NCI-H446 treated with DMSO at 0.1 percent for 48 hours (cell line): ENCODE results near the gene RAC2.

Experiments
- DNase-seq: peaks from one replicate; lab custom pipeline; 2025; lab: John Stamatoyannopoulos, UW

RAC2 gene

DNA sequence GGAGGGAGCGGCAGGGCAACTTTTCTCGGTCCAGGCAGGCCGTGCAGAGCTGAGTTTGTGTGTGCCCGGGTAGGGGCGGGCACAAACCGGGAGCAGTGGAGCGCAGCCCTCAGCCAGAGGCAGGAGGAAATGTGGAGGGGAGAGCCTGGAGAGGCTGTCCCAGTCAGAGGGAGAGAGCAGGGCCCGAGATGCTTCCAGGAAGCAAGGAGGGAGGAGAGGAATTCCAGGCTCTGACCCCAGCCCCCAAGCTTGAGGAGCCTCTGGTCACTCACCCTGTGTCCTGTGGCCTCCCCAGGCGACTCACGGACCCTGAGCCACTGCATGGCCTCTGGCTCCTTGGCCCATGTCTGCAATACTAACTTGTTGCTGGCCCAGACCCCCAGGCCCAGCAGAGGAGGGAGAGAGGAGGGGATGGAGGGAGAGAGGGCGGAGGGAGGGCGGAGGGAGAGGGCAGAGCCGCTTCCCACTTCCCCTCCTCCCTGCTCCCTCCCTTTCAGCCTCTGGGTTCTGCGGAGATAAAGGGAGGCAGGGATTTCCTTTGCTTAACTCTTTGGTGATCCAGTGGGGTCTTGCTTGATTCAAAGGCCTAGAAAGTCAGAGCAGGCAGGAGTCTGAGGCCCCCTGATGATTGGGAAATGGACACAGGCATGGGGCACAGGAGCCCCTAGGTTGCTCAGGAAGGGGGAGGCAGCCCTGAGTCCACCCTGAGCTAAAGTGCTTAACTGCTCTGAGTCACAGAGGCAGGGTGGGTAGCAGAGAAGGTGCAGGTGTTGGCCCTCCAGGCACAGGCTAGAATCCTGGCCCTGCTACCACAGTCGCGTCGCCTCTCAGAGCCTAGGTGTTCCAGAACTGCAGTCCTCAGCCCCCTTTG, 55.9 kb downstream of the RAC2 start, which contains the start of gene C1QTNF6:
TSS of gene C1QTNF6 (minus strand) at position 357 of the 871 bp plus-strand sequence. CDS start at position 323, 34 bp downstream.
- no peak for DNase-seq

DNA sequence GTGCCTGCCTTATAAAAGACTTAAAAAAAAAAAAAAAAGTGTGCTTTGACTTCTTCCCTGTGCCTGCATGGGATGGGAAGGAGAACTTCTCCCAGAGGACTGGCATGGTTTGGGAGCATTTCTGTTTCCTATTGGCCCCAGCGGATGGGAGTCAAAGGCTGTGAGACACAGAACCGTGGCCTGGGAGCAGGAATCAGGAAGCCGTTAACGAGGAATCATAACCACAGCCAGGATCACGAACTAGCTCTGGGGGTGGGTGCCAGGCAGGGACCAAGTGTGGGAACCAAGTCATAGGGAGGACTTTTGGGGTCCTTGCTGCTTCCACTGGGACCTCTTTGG, 56.5 kb downstream of the RAC2 start:
- no peak for DNase-seq

DNA sequence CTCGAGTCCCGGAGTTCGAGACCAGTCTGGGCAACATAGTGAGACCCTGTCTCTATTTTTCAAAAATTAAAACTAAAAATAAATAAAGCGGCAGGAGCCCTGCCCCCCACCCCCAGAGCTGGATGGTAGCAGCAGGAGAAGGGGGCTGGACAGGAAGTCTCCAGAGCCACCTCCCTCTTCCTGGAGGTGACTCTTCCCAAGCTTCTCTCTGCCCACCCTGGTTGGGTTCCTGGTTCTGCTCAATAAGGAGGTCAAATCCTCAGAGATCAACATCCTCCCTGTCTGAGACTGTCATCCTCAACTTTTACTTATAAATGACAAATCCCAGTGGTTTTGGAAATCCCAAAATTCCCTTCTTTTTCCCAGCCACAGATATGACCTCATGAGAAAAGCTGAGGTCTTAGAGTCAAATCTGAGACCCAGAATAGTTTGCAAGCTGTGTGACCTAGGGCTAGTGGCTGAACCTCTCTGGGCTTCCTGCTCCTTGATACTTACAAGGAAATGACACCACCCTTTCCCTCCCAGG, 57.0 kb downstream of the RAC2 start:
- no peak for DNase-seq

DNA sequence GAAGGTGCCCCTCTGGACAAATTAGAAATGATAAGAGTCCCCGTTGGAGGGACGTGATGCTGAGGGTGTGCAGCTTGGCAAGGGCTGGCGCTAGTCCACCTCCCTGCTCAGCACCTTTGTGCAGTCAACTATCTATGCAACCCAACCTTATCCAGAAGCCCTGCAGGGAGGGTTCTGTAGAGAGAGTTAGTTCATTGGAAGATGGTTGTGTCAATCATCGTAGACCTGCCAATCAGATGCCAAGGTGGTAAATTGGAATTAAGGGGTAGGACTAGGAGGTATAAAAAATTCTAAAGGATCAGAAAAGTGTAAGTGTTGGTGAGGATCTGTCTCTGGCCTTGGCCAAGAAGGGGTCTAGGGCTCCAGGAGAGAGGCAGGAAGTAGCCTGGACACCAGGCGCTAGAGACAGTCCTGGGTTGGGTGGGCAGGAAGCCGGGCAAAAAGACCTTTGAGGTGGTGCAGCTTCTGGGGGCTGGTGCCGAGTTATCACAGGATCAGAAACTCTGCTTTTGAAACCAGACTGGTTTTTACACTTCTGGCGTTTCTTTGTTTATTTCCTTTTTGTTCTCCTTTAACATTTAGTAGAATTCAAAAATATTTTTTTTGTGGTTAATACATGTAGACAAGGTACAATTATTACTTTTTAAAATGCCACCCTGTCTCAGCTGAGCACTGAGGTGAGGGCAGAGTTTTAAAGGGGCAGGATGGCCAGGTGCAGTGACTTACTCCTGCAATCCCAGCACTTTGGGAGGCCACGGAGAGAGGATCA, 57.7 kb downstream of the RAC2 start:
- DNase-seq: no peak

DNA sequence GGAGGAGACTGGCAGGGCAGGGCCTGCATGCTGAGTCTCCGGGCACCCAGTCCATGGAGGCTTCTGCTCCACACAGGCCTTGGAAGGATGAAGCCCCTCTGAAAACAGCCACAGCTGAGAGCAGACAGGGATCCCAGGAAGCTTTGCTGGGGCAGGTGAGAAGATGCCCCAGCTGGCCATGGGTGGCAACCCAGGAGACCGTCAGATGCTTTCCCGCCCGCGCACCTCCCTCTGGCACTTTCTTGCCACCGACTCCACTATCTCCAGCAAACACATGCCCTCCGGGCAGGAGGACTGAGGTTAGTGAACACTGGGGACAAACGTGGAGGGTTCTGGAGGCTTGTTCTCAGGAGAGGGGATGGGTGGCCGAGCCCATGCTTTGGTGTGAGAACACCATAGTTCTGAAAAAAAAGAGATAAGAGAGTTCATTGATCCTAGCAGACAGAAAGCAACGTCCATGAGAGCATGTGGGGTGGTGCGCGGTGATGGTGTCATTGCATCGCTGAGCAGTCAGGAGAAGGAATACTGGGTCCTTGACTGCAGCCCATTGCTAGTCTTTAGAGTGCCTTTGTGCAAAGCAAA, 58.3 kb downstream of the RAC2 start:
- no peak for DNase-seq

DNA sequence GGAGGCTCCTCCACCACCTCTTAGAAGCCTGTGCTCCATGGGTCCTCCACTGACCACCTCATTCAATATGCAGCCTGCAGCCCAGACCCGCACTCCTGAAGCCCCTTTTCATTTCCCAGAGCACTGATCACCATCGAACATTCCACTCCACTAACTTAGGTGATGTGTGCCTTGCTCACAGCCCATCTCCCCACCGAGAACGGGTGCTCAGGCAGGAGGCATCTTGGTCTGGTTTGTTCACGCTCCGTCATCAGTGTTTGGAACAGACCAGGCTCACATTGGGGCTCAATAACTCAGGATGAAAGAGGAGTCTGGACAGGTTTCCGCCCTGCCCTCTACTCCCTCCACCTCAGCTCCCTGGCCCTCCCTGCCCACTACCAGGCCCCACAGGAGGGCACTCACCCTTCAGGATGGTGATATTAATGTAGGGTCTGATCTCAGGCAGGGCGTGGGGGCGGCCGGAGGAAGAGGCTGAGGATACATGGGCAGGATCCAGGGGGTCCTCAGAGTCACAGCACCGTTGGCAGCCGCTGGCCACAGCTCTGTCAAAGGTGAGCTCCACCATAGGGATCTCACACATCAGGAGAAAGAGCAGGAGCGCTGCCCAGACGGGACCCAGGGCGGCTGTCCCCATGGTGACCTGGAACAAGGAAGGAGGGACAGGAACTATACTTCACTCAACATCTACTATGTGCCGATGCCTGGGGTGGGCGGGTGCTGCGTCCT, 59.1 kb downstream of the RAC2 start:
- DNase-seq: no peak

DNA sequence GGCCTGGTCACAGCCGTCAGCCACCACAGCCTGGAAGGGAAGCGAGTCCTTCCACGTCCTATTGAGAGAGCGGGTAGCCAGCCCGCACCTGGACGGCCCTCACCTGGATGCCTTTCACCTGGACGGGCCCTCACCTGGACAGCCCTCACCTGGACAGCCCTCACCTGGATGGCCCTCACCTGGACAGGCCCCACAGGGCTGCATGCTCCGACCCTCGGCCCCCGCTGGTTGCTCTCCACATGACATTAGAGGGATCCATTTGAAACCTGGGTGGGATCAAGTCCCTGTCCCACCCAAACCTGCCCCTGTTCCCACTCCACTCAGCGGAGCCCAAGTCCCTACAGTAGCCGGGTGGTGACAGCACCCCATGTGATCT, 59.7 kb downstream of the RAC2 start:
- DNase-seq: no peak

DNA sequence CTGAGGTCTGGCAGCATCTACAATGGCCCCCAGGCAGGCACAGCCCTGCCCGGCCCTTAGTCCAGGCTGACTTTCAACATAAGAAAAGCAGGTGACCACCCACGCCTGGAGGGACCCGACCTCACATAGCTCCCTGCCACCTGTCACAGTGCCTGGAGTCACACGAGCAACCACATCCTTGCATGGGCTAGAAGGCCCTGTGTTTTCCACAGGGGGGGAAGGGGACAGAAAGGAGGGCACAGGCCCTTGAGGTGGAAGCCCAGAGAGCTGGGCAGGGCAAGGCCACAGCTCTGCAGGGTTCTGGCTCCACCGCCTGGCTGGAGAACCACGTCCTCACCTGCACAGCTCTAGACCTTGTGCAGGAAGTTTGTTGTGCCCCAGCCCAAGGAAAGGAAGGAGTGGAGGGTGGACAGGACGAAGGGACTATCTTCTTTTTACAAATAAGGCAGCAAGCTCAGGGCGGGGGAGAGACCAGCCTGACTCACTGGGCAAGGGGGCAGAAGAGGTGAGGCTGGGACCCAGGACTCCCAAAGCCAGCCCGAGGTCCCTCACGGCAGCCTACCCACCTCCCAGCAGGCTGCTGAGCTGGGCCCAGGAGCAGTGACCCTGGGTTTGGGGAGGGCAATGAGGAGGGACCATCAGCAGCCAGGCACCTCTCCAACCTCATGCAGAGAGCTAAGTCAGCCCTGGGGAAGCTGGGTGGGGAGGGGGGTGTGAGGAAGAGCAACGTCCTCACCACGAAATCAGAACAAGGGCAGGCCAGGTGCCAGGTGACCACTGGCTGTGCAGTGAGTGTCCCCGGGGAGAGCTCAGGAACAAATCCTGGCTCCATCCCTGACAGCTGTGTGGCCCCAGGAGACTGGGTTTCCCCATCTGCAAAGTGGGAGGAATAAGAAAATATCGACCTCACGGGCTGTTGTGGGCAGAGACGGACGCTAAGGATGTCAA, 60.4 kb downstream of the RAC2 start:
- no peak for DNase-seq

DNA sequence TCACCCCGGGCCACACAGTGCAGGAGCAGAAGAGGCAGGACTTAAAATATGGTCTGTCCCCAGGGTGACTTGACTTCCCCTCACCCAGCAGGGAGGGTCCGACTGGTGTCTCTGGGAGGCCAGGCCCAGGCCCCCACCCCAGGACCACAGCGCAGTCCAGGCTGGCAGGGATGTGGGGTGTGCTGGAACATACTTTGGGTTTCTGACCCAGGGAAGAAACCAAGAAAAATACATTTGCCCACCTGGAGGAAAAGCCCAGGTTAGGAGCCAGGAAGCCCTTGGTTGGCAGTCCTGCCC, 61.2 kb downstream of the RAC2 start:
- no peak for DNase-seq

DNA sequence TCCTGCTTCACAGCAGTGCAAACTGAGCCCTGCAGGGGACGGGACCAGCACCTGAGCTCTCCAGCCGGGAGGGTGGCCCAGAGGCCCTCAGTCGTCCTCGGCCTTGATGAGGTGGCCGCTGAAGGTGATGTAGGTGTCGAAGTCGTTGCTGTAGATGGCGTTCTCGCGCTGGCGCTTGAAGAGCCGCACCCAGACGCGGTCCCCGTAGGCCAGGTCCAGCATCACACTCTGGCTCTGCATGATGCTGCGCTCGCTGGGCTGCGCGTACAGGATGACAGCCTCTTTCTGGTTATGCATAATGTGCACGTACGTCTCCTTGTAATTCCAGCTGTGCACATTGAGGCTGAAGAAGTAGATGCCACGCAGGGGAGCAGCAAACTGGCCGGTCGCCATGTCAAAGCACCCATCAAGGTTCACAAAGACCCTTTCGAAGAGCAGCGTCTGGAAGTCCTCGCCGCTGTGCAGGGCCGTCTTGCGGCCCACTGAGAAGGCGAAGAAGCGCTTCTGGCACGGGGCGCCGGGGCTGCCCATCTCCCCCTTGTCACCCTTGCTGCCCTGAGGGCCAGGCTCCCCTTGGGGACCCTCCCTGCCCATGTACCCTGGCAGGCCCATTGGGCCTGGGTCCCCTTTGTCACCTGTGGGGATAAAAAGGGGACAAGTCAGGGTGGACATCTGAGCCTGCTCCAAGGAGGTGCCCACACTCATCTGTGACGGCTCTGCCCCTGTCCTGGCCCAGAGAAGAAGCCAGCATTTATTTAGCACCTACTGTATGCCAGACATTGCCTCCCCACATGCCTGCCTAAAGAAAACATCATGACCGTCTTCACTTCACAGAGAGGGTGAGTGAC, 61.7 kb downstream of the RAC2 start:
- no peak for DNase-seq

DNA sequence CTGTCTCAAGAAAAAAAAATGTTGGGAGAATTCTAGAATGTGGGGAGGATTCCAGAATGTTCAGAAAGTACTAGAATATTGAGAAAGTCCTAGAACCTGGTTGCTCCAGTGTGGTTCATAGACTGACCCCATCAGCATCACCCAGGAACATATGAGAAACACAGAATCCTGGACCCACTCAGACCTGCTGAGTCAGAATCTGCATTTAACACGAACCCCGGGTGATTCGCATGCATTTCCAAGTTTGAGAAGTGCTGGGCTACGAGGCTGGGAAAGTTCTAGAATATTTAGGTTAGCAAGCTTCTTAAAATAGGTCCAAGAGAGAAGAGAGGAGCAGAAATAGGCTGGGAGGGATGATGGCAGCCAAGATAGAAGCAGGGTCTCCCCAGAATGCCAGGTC, 62.4 kb downstream of the RAC2 start:
- DNase-seq: no peak

DNA sequence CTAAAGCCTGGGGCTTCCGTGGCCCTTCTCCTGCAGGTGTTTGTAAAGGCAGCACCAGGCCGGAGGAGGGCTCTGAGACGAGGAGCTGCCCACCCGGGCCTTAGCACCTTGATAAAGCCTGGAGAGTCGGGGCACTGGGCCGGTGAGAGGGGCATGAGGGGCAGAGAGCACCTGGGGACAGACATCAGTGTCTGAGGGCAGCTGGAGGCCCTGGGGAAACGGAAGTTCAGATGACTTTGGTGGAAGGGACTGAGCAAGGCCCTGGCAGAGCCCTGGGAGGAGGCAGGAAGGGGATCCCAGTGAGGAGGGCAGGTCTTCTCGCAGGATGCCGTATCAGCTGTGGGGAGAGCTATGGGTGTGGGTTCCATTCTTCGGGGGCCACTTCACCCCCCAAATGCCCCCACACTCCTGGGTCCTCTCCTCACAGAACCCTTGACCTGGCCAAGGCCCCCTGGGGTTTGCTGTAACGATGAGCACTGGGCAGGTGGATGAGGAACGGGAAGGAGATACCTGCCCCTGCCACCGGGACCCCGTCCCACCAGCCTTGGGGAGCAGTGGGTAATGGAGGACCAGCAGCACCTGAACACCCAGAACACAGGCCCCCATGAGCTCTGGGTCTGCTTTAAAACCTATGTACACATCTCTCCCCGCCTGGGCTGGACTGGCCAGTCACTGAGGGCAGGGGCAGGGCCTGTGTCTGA, 63.4 kb downstream of the RAC2 start:
- DNase-seq: no peak

DNA sequence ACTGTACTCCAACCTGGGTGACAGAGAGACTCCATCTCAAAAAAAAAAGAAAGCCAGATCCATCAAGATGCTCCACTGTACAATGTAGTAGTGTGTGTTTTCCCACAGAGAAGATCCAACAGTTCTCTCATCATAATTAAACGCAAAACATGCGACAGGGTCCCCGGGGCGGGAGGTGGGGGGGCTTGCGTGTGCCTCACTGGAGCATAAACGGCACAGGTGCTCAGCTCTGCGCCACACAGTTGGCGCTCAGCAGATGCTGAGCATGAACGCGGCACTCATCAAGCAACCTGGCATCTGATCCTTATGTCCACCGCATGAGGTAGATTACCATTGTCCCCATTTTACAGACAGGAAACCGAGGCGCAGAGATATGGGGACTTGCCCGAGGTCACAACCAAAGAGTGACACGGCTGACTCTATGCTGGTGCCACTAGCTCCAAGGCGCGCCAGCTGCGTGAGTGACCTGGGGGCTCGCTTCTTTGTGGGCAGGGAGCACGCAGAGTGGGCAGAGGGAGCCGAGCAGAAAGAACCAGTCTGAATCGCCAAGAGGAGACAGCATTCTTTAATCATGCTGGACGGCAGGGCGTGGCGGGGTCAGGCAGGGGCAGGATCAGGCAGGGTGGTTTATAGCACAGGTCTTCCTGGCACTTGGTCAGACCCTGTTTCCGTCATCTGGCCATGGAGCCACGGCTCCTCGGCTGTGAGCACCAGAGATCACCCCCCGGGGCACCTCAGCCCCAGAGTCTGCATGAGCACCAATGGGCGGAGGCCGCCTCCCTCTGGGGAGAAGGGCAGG, 64.2 kb downstream of the RAC2 start:
- no peak for DNase-seq

DNA sequence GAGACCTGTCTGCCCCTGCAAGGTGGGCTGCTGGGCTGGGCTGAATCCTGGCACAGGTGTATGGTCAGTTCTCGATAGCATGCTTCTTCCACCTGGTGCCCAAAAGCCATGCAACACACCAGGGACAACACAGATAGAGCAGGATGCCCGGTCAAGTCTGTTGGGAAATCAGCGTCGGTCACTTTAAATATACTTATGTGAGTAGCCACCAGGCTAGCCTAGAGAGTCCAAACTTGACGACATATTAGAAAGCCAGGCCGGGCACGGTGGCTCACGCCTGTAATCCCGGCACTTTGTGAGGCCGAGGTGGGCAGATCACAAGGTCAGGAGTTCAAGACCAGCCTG, 65.0 kb downstream of the RAC2 start:
- no peak for DNase-seq

DNA sequence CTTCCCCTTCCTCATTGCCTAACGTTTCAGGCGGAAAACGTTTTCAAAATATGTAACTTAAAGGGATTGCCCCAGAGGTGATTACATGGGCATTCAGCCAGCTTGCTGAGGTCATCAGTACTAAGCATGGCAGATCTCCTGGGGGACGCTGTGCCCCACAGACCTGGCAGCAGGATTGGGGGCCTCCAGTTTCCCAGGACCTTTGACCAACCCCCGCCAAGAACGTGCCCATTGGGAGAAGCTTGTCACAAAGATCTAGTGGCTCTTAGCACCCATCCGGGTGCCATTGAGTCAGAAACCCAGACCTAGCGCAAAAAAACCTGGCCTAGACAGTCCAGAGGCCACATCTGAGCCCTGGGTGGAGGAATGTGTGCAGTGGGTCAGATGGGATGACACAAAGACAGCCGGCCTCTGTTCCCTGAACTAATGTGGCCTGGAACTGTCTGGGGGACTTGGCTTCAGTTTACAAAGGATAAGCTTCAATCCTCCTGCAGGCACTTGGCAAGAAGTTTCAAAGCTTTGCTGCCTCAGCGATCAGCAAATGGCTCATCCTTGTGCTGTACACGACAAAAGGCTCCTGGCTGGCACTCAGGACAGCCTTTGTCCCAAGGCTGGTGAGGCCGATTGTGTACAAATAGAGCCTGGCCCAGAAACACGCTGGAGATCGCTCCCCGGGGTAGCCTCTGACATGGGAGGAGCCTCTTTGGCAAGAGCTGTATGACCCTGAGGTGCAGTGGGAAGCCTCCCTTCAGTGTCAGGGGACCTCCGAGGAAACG, 65.5 kb downstream of the RAC2 start:
- DNase-seq: no peak

DNA sequence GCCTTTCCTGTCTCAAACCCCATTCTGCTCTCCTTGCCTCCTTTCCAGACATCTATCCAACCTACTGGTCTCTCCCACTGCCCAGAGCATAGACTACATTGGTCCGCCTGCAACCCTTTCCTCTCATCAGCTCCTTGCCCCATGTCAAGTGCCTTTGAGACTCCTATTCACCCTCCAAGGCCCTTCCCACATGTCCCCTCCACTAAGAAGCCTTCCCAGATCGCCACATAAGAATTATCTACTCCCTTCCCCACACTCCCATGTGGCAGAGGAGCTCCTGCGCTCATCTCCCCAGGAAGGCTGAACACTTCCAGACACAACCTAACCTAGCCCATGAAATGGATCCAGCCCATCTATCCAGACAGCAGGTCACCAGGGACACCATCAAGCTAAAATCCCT, 66.3 kb downstream of the RAC2 start:
- no peak for DNase-seq

DNA sequence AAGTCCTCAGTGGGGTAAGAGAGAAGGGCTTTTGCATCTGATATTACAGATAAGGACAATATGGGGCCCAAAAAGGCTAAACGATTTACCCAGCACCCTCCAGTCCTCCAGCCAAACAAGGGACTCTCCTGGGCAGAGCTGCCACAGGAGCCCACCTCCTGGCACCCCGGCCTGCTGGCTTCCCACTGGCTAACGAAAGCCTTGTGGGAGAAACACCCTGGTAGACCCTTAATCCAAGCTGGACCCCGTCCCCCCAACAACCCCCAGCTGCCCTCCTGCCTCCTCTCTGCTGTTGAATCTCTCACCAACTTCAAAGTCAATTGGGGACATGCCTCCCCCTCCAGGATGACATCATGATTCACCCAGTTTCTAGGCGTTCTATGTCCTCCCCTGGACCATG, 66.8 kb downstream of the RAC2 start:
- DNase-seq: no peak

DNA sequence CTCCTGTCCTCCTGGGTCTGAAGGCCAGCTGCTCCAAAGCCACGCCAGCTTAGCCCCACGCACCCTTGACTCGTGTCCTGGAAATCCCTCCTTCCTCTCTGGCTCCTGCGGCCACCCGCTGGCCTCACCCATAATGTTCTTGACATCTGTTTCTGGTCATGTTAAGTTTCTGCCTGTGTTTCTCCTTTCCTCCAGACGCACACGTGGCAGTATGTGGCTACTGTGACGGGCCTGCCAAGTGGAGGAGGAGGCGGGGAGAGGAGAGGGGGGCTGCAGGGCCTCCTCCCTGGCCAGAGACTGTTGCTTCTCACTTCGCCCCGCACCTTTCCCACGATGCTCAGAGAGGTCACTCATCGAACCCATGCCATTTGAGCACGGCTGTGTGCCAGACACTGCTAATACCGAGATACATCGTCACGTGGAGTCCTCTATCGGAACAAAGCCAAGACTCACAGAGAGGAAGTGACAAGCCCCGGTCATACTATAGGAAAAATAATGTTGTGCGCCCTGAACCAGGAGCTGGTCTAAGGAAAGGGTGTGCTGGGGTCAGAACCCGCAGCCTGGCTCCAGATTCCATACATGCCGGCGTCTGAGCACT, 67.5 kb downstream of the RAC2 start:
- DNase-seq: no peak
